Measurements from ENCODE around the gene OPA3.

DNA sequence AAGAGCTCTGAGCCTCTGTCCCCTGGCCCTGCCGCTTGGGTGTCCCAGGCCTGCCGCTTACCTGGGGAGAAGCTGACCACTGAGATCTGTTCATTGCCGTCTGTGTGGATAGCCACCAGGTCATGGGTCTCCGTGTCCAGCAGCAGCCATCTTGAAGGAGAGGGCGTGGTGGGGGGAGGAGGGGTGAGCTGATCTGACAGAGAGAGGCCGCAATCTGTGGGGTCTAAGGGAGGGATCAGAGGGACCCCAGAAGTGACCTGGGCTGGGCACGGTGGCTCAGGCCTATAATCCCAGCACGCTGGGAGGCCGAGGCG lies 32.1 kb upstream of the OPA3 start:
- TF ChIP-seq, protein P1, sequence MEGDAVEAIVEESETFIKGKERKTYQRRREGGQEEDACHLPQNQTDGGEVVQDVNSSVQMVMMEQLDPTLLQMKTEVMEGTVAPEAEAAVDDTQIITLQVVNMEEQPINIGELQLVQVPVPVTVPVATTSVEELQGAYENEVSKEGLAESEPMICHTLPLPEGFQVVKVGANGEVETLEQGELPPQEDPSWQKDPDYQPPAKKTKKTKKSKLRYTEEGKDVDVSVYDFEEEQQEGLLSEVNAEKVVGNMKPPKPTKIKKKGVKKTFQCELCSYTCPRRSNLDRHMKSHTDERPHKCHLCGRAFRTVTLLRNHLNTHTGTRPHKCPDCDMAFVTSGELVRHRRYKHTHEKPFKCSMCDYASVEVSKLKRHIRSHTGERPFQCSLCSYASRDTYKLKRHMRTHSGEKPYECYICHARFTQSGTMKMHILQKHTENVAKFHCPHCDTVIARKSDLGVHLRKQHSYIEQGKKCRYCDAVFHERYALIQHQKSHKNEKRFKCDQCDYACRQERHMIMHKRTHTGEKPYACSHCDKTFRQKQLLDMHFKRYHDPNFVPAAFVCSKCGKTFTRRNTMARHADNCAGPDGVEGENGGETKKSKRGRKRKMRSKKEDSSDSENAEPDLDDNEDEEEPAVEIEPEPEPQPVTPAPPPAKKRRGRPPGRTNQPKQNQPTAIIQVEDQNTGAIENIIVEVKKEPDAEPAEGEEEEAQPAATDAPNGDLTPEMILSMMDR (IDR thresholded peaks at IDR 0.05) = no peak
- no peak for TF ChIP-seq EZH2phosphoT487 (IDR thresholded peaks at IDR 0.05)
